Measurements from ENCODE around the gene SCIN. TPM values are rescaled to one million over a fixed set of nuclear protein-coding genes. Genes with fewer than 3 reads are reported as not detected.

The SCIN gene
- total RNA-seq, 1 experiment from 2014 or later = 5.6 TPM

DNA sequence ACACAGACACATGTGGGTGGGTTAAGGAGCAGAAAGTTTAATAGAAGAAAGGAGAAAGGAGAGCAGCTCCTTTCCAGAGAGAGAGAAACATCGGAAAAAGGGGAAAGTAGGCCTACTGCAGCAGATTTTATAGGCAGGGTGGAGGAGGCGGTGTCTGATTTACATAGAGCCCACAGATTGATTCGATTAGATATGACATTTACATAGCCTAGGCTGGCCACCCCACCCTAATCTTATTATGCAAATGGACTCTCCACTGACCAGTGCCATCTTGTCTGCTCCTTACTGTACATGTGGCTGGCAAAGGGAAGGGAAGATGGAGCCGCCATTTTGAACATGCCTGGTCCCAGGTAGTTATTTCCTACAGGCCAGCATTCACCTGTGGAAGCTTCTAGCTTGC lies 38.7 kb upstream of the SCIN start:
- Histone ChIP-seq H3K9me3 (ENCODE audit: control insufficient read depth, insufficient read depth, low read depth, low read length) (no peaks in the 10 kb centered on the region), H3K27me3 (ENCODE audit: control insufficient read depth, insufficient read depth, low read length) (no peaks in the 10 kb centered on the region), H3K36me3 (ENCODE audit: control insufficient read depth, insufficient read depth, low read length) (no peaks in the 10 kb centered on the region), H3K4me1 (ENCODE audit: control insufficient read depth, insufficient read depth, low read length) (no peaks in the 10 kb centered on the region), H3K27ac (ENCODE audit: low read length) (no peak overlapping the region), H3K4me3 (ENCODE audit: low read depth in 2 of 2, low read length in 2 of 2) (no peak overlapping the region)
- BruUV-seq (replicated peaks) = no TSS peak
- in situ Hi-C loops (cut with HindIII; ENCODE audit: low pct_unique_long_range_greater_than_20kb, low sequenced_read_pairs) = no loop called here
- ATAC-seq = no peak
- CTCF ChIA-PET = no interaction called here
- TF ChIP-seq, protein P1, sequence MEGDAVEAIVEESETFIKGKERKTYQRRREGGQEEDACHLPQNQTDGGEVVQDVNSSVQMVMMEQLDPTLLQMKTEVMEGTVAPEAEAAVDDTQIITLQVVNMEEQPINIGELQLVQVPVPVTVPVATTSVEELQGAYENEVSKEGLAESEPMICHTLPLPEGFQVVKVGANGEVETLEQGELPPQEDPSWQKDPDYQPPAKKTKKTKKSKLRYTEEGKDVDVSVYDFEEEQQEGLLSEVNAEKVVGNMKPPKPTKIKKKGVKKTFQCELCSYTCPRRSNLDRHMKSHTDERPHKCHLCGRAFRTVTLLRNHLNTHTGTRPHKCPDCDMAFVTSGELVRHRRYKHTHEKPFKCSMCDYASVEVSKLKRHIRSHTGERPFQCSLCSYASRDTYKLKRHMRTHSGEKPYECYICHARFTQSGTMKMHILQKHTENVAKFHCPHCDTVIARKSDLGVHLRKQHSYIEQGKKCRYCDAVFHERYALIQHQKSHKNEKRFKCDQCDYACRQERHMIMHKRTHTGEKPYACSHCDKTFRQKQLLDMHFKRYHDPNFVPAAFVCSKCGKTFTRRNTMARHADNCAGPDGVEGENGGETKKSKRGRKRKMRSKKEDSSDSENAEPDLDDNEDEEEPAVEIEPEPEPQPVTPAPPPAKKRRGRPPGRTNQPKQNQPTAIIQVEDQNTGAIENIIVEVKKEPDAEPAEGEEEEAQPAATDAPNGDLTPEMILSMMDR (IDR thresholded peaks at IDR 0.05) = no peak
- TF ChIP-seq POLR2AphosphoS5 (IDR thresholded peaks at IDR 0.05; ENCODE audit: low read depth, low read length) = no peak
- TF ChIP-seq, protein P2, sequence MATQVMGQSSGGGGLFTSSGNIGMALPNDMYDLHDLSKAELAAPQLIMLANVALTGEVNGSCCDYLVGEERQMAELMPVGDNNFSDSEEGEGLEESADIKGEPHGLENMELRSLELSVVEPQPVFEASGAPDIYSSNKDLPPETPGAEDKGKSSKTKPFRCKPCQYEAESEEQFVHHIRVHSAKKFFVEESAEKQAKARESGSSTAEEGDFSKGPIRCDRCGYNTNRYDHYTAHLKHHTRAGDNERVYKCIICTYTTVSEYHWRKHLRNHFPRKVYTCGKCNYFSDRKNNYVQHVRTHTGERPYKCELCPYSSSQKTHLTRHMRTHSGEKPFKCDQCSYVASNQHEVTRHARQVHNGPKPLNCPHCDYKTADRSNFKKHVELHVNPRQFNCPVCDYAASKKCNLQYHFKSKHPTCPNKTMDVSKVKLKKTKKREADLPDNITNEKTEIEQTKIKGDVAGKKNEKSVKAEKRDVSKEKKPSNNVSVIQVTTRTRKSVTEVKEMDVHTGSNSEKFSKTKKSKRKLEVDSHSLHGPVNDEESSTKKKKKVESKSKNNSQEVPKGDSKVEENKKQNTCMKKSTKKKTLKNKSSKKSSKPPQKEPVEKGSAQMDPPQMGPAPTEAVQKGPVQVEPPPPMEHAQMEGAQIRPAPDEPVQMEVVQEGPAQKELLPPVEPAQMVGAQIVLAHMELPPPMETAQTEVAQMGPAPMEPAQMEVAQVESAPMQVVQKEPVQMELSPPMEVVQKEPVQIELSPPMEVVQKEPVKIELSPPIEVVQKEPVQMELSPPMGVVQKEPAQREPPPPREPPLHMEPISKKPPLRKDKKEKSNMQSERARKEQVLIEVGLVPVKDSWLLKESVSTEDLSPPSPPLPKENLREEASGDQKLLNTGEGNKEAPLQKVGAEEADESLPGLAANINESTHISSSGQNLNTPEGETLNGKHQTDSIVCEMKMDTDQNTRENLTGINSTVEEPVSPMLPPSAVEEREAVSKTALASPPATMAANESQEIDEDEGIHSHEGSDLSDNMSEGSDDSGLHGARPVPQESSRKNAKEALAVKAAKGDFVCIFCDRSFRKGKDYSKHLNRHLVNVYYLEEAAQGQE (IDR thresholded peaks at IDR 0.05; ENCODE audit: insufficient read depth in 1 of 2, low read depth in 2 of 2, low read length in 1 of 2) = no peak
- no peak for TF ChIP-seq SIN3A (IDR thresholded peaks at IDR 0.05; ENCODE audit: borderline replicate concordance, insufficient read depth, low read depth, low read length)
- no peak for TF ChIP-seq TCF7L2 (IDR thresholded peaks at IDR 0.05; ENCODE audit: low read depth, low read length)
- DNase-seq (ENCODE audit: low read depth, low spot score) = no peak
- intact Hi-C loops (cut with micrococcal nuclease; ENCODE audit: unreplicated experiment) = no loop called here
- POLR2A ChIA-PET = no interaction called here

DNA sequence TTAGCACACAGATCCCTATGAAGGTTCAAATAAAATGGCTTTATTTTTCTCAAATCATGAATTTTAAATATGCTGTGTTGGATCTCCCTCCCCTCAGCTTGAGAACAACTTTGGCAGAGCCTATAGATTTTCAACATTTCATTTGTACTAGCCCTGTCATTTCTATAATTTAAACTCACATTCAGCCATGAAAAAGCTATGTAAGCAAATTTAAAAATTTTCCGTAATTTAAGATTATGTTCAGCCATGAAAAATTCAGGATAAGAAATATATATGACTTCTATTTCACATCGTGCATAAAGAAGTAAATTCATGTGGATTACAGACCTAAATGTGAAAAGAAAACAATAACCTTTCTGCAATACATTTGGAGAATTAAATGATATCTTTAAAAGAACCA lies 36.5 kb upstream of the SCIN start:
- ChIA-PET CTCF (interaction anchor here (0.7 kb wide), 1 partner anchor 9 kb away, joined by 12 read pairs; no protein-coding TSS in a partner anchor), POLR2A (interaction anchor here (0.6 kb wide), 1 partner anchor 16 kb away, joined by 10 read pairs; no protein-coding TSS in a partner anchor)
- DNase-seq (ENCODE audit: low read depth, low spot score) = no peak
- no peaks in the 10 kb centered on the region for H3K4me1 ChIP-seq (ENCODE audit: control insufficient read depth, insufficient read depth, low read length)
- no peaks in the 10 kb centered on the region for H3K27me3 ChIP-seq (ENCODE audit: control insufficient read depth, insufficient read depth, low read length)
- no peak for TF ChIP-seq SIN3A (IDR thresholded peaks at IDR 0.05; ENCODE audit: borderline replicate concordance, insufficient read depth, low read depth, low read length)
- TF ChIP-seq, protein P1 (IDR thresholded peaks at IDR 0.05) = no peak
- TF ChIP-seq, protein P2 (IDR thresholded peaks at IDR 0.05; ENCODE audit: insufficient read depth in 1 of 2, low read depth in 2 of 2, low read length in 1 of 2) = no peak
- BruUV-seq (replicated peaks) = no TSS peak
- H3K27ac ChIP-seq (ENCODE audit: low read length) = no peak overlapping the region
- H3K4me3 ChIP-seq (ENCODE audit: low read depth in 2 of 2, low read length in 2 of 2) = no peak overlapping the region
- in situ Hi-C loops (cut with HindIII; ENCODE audit: low pct_unique_long_range_greater_than_20kb, low sequenced_read_pairs) (no loop called here), intact Hi-C loops (cut with micrococcal nuclease; ENCODE audit: unreplicated experiment) (no loop called here)
- no peaks in the 10 kb centered on the region for H3K36me3 ChIP-seq (ENCODE audit: control insufficient read depth, insufficient read depth, low read length)
- ATAC-seq = no peak
- H3K9me3 ChIP-seq (ENCODE audit: control insufficient read depth, insufficient read depth, low read depth, low read length) = no peaks in the 10 kb centered on the region

Data from Panc1 (cell line).